ENCODE data around the gene ATRNL1.
"Not testable (repeated sequence)": the region's sequence is repeated elsewhere in the genome, so short reads cannot be mapped to it uniquely, and the experiment has no call there.

Gene ATRNL1

DNA sequence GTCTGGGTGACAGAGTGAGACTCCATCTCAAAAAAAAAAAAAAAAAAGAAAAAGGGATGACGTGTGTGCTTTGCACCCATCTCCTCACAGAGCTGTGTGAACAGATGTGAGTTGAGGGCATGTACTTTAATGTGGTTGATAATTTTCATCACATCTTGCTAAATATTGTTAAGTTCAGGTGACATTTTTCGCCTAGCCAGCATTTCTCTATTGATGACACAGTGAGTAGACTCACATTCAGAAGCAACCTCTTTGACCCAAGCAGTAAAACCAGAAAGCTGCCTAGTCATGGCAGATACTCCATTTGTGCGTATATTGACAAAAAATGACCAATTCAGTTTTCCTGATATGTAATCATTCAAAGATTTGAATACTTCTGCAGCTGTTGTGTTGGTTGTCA, 126.0 kb downstream of the ATRNL1 start:
- no peak for DNase-seq

DNA sequence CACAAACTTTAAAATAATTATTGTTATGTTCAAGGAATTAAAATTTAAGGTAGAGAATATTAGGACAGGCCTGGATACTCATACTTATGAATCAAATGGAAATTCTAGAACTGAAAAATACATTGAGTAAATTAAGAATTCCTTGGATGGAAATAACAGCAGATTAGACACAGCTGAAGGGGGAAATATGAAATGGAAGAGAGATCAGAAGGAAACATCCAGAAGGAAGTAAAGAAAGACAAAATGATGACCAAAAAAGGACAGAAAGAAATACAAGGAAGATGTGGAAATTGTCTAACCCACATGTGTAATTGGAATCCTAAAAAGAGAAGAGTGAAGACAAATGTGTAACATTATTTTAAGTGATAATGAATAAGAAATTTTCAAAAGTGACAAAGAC, 128.9 kb downstream of the ATRNL1 start:
- DNase-seq: no peak

GRCh38 chr10:115239761-115240160, 146.6 kb downstream of the ATRNL1 start:
- DNase-seq: no peak

DNA sequence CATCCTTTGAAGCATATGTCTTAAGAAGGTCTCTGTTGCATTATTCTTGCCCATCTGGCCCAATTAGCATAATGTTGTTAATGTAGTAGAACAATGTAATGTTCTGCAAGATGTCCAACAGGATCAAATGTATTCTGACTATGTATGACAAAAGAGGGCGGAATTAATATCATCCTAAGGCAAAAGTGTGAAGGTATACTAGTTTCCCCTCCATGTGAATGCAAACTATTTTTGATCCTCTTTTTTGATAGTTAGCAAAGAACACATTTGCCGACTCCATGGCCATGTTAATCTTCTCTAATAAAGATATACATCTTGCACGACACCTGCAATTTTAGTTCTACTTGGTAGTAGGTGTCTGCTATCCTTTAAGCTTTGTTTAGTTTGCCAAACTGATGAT, 157.6 kb downstream of the ATRNL1 start:
- no peak for DNase-seq

DNA sequence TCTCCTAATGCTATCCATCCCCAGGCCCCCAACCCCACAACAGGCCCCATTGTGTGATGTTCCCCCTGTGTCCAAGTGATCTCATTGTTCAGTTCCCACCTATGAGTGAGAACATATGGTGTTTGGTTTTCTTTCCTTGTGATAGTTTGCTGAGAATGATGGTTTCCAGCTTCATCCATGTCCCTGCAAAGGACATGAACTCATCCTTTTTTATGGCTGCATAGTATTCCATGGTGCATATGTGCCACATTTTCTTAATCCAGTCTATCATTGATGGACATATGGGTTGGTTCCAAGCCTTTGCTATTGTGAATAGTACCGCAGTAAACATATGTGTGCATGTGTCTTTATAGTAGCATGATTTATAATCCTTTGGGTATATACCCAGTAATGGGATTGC, 160.6 kb downstream of the ATRNL1 start:
- not testable (repeated sequence) for DNase-seq

DNA sequence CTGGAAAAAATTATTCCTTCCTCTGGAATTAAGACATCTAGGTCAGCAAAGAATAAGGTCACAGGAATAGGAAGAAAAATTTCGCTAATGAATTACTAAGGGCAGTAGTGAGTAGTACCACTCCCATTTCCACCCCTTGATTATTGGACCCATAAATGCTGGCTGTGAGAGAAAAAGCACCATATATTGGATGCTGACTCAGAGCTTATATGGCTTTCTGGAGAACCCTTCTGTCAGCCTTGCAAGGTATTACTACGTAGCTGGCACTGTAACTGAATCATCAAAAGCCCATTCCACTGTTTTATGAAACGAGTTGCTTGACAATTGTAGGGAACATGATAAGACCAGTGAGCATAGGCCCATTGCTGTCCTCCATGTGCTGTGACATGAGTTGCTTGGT, 179.3 kb downstream of the ATRNL1 start:
- no peak for DNase-seq

GRCh38 chr10:115278294-115278693, 185.1 kb downstream of the ATRNL1 start:
- DNase-seq: no peak

DNA sequence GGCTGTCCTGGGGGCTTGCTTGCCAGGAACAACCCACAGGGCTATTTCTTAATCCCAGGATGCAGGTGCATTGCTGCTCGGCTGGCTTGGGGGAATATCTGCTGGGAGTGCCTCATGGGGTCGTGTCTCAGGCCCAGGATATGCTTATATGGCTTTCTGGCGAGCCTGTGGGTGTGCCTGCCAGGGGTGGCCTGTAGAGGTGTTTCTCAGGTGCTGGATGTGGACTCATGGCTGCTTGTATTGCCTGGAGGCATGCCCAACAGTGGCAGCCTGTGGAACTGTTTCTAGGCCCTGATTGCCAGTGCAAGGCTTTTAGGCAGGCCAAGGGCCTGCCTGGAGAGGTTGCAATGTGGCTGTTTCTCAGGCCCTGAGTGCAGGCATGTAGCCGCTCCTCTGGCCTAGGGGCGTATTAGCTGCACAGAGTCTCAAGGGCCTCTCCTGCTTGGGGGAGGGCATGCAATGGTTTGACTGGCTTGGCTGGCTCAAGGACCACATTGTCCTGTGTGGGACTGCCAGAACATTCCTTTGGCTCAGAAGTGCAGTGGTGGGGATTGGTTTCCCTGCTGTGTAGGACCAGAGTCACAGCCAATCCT, 202.1 kb downstream of the ATRNL1 start:
- no peak for DNase-seq

GRCh38 chr10:115300080-115300479, 206.9 kb downstream of the ATRNL1 start:
- no peak for DNase-seq

DNA sequence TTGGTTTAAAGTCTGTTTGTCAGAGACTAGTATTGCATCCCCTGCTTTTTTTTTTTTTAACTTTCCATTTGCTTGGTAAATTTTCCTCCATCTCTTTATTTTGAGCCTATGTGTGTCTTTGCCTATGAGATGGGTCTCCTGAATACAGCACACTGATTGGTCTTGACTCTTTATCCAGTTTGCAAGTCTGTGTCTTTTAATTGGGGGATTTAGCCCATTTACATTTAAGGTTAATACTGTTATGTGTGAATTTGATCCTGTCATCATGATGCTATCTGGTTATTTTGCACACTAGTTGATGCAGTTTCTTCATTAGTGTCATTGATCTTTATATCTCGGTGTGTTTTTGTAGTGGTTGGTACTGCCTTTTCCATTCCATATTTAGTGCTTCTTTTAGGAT, 226.5 kb downstream of the ATRNL1 start:
- DNase-seq: not testable (repeated sequence)

- no peak for DNase-seq
Observed at GRCh38 chr10:115321360-115321759, 228.2 kb downstream of the ATRNL1 start.

DNA sequence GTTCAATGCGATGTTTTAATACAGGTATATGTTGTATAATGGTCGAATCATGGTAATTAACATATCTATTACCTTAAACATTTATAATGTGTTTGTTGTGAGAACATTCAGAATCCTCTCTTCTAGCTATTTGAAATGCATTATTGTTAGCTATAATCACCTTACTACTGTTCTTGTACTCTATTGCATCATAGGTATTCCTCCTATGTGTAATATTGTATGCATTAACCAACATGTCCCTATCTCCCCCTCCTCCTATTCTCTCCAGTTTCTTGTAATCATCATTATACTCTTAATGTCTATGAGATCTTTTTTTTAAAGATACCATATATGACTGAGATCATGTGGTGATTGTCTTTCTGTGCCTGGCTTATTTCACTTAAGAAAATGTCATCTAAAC, 235.2 kb downstream of the ATRNL1 start:
- no peak for DNase-seq

DNA sequence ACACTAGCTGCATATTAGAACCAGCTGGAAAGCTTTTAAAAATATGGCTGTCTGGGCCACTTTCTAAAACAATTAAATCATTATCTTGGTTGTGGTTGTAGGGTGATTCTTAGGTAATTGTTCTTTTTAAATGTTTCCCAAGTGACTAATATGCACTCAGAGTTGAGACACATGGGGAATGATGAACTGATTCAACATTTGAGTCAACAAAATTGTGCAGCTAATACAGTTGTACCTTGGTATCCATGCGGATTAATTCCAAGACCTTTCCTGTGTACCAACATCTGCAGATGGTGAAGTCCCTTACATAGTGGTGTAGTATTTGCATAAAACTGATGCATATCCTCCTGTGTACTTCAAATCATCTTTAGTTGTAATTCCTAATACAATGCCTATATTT, 242.2 kb downstream of the ATRNL1 start:
- DNase-seq: no peak

DNA sequence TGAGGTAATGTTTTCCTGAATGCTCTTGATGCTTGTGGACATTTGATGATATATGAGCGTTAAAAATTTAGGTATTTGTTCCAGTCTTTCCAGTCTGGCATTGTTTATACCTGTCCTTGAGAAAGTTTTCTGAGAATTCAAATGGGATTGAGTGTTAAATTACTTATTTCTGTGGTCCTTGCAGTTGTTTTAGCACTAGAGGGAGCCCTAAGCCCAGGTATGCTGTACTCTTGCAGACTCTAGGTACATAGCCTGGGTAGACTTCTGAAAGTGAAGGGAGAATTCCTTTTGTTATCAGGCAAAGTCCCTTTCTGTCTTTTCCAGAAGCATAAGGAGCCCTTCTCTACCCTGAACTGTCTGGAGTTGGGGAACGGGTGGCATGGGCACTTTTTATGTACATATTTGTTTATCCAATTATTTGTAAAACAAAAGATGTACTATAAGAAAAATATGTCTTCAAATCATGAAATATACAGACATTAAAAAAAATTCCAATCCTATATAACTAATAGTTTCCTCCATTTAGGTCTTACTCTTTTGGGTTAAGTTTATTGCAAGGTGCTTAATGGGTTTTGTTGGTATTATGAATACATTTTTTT, 262.1 kb downstream of the ATRNL1 start:
- DNase-seq: no peak

DNA sequence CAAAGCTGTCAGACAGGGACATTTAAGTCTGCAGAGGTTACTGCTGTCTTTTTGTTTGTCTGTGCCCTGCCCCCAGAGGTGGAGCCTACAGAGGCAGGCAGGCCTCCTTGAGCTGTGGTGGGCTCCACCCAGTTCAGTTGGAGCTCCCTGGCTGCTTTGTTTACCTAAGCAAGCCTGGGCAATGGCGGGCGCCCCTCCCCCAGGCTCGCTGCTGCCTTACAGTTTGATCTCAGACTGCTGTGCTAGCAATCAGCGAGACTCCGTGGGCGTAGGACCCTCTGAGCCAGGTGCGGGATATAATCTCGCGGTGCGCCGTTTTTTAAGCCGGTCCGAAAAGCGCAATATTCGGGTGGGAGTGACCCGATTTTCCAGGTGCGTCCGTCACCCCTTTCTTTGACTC, 274.8 kb downstream of the ATRNL1 start:
- not testable (repeated sequence) for DNase-seq

GRCh38 chr10:115379064-115379463, 285.9 kb downstream of the ATRNL1 start:
- no peak for DNase-seq

- DNase-seq: no peak
Observed at GRCh38 chr10:115384665-115385064, 291.5 kb downstream of the ATRNL1 start.

DNA sequence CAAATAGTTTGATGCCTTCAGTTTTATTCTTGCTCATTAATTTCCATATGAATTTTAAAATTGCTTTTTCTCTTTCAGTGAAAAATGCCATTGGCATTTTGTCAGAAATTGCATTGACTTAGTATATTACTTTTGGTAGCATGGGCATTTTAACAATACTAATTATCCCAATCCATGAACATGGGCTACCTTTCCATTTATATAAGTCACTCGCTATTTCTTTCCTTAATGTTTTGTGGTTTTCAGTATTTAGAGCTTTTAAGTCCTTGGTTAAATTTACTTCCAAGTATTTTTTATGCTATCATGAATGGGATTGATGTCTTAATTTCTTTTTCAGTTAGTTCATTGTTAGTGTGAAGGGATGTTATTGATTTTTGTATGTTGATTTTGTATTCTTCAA, 297.4 kb downstream of the ATRNL1 start:
- no peak for DNase-seq

DNA sequence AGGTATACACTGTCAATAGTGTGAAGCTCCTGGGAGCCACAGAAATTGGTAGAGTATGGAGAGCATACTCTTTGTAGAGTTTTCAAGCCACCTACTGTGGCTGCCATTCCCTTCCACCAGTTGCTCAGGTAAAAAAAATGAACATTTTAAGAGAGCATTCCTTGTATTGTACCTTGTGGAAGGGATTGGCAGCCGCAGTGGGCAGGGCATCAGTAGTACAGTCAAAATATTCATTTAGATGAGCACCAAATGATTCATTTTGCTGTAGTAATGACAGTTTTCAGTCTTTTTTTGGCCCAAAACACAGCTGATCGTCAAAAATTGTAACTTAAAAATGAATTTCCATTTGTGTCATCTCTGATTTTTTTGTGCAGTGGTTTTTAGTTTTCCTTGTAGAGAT, 304.9 kb downstream of the ATRNL1 start:
- no peak for DNase-seq

DNA sequence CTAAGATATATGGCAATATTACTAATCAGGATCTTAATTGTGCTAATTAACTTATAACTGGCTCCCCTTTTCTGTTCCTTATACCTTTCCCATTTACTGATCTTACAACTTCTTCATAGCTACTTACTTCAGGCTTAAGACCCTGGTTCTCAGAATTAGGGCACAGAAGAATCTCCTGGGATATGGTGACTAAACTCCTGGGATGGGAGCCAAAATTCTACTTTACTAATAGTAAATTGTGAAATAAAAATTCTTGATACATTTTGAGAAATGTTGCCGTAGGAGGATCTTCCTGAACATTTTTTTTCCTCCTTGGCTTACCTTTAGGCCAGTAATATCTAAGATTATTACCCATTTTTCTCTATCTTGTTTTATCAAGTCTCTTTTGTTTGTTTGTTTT, 309.5 kb downstream of the ATRNL1 start:
- DNase-seq: no peak

DNA sequence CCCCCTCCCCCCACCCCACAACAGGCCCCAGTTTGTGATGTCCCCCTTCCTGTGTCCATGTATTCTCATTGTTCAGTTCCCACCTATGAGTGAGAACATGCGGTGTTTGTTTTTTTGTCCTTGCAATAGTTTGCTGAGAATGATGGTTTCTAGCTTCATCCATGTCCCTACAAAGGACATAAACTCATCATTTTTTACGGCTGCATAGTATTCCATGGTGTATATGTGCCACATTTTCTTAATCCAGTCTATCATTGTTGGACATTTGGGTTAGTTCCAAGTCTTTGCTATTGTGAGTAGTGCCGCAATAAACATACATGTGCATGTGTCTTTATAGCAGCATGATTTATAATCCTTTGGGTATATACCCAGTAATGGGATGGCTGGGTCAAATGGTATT, 312.7 kb downstream of the ATRNL1 start:
- not testable (repeated sequence) for DNase-seq

GRCh38 chr10:115409347-115409746, 316.2 kb downstream of the ATRNL1 start:
- no peak for DNase-seq

GRCh38 chr10:115417585-115418265, 324.6 kb downstream of the ATRNL1 start:
- no peak for DNase-seq

DNA sequence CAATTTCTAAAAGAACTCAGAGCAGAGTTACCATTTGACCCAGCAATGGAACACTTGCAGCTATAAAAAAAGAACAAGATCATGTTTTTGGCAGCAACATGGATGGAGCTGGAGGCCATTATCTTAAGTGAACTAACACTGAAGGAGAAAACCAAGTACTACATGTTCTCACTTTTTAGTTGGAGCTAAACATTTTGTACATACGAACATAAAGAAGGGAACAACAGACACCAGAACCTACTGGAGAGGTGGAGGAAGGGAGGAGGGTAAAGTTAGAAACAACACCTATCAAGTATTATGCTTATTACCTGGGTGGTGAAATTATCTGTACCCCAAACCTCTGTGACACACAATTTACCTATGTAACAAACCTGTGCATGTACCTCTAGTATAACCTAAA, 329.5 kb downstream of the ATRNL1 start:
- no peak for DNase-seq

GRCh38 chr10:115427611-115428010, 334.4 kb downstream of the ATRNL1 start:
- no peak for DNase-seq
